A549 (cell line): ENCODE results near the gene YLPM1.

ENCODE experiments used
- CEBPB ChIP-seq, 2 experiments: fragments of >200 bp in 1 of 2; sonication (Bioruptor Twin) in 1 of 2; formaldehyde crosslinking in 1 of 2; IDR thresholded peaks; 2 replicates each; pipeline ENCODE4 v1.6.1; 2012 to 2016
- EP300 ChIP-seq, 2 experiments: fragments of >200 bp; sonication (Bioruptor Twin); formaldehyde crosslinking; IDR thresholded peaks; 2 replicates in 1 of 2; 3 replicates in 1 of 2; pipeline ENCODE4 v1.6.1; 2016 to 2017
- FOSL2 ChIP-seq, 2 experiments: fragments of 450-650 bp in 1 of 2; fragments of >200 bp in 1 of 2; sonication (Bioruptor Twin) in 1 of 2; formaldehyde crosslinking; IDR thresholded peaks; 2 replicates each; pipeline versions ENCODE4 v1.5.0 to v1.6.1; 2016 to 2020; ENCODE audit warnings: mild to moderate bottlenecking in 1 of 2, moderate library complexity in 1 of 2
- MYC ChIP-seq: IDR thresholded peaks from 2 replicates; pipeline ENCODE4 v1.6.1; 2012; ENCODE audit warnings: mild to moderate bottlenecking, inconsistent platforms, low read length, improper control_type of control experiment, borderline replicate concordance
- NR3C1 ChIP-seq: fragments of >200 bp; sonication (Bioruptor Twin); formaldehyde crosslinking; IDR thresholded peaks from 3 replicates; pipeline ENCODE4 v1.6.1; 2017
- POLR2A ChIP-seq: IDR thresholded peaks from 2 replicates; pipeline ENCODE4 v1.6.1; 2012; ENCODE audit warnings: mild to moderate bottlenecking, low read length
- RFX5 ChIP-seq: fragments of 450-650 bp; IDR thresholded peaks from 2 replicates; pipeline ENCODE4 v1.7.1; 2014; ENCODE audit warnings: antibody characterized with exemption, mild to moderate bottlenecking, moderate library complexity
- TP53 ChIP-seq: fragments of 250-450 bp; sonication (Bioruptor Pico); IDR thresholded peaks from 2 replicates; pipeline ENCODE4 v1.5.0; 2021; ENCODE audit warnings: mild to moderate bottlenecking, moderate library complexity
- TF ChIP-seq, protein P1 (sequence below): fragments of 450-650 bp; IDR thresholded peaks from 2 replicates; pipeline ENCODE4 v1.6.1; 2014; ENCODE audit warnings: antibody characterized with exemption
- TF ChIP-seq, protein P2 (sequence below): fragments of >200 bp; sonication (Bioruptor Twin); formaldehyde crosslinking; IDR thresholded peaks from 3 replicates; pipeline ENCODE4 v1.5.1; 2016

DNA sequence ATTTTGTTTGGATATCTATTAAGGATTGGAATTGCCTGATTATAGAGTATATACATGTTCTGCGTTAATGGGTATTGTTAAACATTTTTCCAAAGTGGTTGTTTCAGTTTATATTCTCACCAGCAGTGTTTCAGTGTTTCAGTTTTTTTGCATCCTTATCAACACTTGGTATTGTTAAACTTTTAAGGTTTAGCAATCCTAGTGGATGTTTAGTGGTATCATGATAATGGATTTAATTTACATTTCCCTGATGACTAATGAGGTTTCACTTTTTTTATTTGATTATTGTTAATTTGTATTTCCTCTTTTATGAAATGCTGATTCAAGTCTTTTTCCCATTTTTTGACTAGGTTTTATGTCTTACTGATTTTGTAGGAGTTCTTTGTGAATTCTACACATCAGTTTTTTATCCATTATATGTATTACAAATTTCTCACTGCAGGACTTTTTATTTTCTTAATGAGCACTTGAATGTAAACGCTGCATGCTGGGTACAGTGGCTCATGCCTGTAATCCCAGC, 23.7 kb downstream of the YLPM1 start:
- TF ChIP-seq, protein P1, sequence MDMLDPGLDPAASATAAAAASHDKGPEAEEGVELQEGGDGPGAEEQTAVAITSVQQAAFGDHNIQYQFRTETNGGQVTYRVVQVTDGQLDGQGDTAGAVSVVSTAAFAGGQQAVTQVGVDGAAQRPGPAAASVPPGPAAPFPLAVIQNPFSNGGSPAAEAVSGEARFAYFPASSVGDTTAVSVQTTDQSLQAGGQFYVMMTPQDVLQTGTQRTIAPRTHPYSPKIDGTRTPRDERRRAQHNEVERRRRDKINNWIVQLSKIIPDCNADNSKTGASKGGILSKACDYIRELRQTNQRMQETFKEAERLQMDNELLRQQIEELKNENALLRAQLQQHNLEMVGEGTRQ: no peak
- TF ChIP-seq MYC (no peak), NR3C1 (no peak), TP53 (CRISPR knock-in tag) (no peak), POLR2A (no peak), RFX5 (no peak), CEBPB (IDR thresholded peaks at IDR 0.05) (no peak), EP300 (IDR thresholded peaks at IDR 0.05) (no peak), FOSL2 (IDR thresholded peaks at IDR 0.05) (no peak), FOSL2 (CRISPR knock-in tag; IDR thresholded peaks at IDR 0.05) (no peak)
- TF ChIP-seq, protein P2, sequence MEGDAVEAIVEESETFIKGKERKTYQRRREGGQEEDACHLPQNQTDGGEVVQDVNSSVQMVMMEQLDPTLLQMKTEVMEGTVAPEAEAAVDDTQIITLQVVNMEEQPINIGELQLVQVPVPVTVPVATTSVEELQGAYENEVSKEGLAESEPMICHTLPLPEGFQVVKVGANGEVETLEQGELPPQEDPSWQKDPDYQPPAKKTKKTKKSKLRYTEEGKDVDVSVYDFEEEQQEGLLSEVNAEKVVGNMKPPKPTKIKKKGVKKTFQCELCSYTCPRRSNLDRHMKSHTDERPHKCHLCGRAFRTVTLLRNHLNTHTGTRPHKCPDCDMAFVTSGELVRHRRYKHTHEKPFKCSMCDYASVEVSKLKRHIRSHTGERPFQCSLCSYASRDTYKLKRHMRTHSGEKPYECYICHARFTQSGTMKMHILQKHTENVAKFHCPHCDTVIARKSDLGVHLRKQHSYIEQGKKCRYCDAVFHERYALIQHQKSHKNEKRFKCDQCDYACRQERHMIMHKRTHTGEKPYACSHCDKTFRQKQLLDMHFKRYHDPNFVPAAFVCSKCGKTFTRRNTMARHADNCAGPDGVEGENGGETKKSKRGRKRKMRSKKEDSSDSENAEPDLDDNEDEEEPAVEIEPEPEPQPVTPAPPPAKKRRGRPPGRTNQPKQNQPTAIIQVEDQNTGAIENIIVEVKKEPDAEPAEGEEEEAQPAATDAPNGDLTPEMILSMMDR: no peak
